Fibroblast of skin of abdomen (primary cell): ENCODE measurements around the gene EEF2K.
"Not testable (repeated sequence)": the region's sequence is repeated elsewhere in the genome, so short reads cannot be mapped to it uniquely, and the experiment has no call there.

Experiments
- DNase-seq: peaks from one replicate; pipeline ENCODE4 v3.0.0-alpha.2; 2013

The EEF2K gene

GRCh38 chr16:22190081-22190775 lies 15.8 kb upstream of the EEF2K start:
- no peak for DNase-seq

DNA sequence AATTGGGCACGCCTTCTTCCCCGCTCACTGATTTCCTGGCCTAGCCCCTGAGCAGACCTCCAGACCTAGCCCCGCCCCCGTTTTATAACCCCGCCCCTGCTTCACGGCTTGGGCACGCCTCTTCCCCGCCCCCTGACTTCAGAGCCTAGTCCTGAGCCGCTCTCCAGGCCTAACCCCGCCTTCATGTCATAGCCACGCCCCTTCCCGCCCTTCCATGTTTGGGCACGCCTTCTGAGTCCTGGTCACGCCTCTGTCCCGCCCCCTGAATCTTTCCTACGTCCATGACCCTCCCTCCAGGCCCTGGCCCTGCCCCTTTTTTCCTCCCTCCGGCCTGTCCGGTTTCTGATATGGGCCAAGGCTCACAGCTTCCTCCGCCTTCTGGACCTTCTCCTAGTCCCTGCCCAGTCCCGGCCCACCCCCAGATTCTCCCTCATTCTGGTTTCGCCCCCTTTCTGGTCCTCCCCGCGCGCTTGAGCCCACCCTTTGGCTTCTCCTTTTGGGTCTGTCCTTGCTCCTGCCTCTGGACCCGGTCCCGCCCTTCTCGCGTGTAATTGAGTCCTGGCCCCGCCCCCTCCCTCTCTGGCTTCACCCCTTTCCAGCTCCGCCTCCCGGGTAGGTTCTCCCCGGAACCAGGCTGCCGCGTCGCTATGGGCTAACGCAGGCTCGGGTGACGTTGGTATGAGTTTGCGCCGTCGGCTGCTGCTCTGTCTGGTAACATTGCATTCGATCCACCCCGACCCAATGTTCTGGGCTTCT lies 15.1 kb upstream of the EEF2K start:
- peak; percentile 99 for DNase-seq

- DNase-seq = no peak
These were observed 14.4 kb upstream of the EEF2K start for GRCh38 chr16:22191532-22192260.

- peak; percentile 90 for DNase-seq
These were observed 13.6 kb upstream of the EEF2K start for GRCh38 chr16:22192261-22193062.

GRCh38 chr16:22193063-22193411 lies 13.0 kb upstream of the EEF2K start:
- no peak for DNase-seq

GRCh38 chr16:22194707-22195444 lies 11.2 kb upstream of the EEF2K start:
- DNase-seq = no peak

DNA sequence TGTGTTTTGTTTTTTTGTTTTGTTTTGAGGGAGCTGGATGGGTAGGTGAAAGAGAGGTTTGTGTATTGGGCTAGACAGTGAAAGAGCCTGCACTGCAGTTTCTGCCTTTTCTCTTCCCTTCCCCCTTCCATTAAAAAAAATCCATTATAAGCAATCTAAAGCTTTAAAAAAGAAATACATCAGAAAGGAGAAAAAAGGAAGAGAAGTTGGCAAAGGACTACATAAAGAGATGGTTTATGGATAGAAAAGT lies 10.7 kb upstream of the EEF2K start:
- DNase-seq = no peak

- DNase-seq = peak; percentile 88
These were observed 10.2 kb upstream of the EEF2K start for GRCh38 chr16:22195695-22196558.

DNA sequence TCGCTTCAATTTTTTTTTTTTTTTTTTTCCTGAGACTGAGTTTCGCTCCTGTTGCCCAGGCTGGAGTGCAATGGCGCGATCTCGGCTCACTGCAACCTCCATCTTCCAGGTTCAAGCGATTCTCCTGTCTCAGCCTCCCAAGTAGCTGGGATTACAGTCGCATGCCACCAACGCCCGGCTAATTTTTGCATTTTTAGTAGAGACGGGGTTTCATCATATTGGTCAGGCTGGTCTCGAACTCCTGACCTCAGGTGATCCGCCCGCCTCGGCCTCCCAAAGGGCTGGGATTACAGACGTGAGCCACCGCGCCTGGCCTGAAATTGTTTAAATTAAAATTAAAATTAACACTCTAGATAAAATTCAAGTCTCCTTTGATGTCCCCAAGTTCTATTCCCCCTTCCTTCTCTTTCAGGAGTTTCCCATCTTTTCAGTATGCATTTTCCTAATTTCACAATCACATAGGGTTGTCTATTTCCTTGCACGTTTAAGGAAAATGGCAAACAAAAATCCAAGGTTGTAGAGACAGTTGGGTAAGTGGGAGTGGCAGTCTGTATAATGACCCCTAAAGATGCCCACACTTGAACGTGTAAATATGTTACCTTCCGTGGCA lies 9.4 kb upstream of the EEF2K start:
- DNase-seq = not testable (repeated sequence)

DNA sequence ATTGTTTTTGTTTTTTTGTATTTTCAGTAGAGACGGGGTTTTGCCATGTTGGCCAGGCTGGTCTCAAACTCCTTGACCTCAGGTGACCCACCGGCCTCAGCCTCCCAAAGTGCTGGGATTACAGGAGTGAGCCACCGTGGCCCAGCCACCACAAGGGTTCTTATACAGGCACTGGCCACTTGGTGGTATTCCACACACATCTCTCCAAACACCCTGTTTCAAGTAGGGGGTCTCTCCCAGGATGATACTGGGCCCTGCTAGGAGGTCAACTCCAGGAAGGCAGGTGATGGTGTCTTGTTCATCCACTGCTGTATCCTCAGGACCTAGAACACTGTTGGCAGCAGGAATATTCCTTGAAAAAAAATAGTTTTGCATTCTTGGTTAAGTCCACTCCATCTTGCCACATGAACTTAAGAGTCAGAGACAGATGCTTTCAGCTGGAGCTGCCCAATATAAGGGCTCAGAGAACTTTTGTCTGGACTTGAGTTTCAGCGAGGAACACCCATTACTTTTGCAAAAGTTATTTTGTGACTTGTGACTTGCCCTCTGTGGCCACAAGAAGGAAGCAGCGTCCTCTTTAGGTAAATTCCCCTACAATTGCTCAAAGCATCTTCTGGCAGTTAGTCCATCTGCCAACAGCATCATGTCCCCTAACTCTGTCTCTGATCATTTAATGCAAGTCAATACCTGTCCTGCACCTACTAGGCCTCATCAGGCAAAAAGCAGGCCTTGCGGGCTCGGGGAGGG lies 7.4 kb upstream of the EEF2K start:
- DNase-seq = no peak

DNA sequence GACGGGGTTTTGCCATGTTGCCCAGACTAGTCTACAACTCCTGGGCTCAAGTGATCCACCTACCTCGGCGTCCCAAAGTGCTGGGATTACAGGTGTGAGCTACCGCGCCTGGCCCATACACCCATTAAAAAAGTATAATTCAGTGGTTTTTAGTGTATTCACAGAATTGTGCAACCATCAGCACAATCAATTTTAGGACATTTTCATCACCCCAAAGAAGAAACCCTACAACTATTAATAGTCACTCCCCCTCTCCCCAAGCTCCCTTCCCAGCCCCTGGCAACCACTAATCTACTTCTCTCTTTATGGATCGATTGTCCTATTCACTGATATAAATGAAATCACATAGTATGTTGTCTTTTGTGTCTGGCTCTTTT lies 3.8 kb upstream of the EEF2K start:
- DNase-seq = no peak

GRCh38 chr16:22203091-22203490 lies 3.0 kb upstream of the EEF2K start:
- DNase-seq = no peak

- no peak for DNase-seq
These were observed 1.9 kb upstream of the EEF2K start for GRCh38 chr16:22204091-22204655.

- DNase-seq = no peak
These were observed 483 bp upstream of the EEF2K start for GRCh38 chr16:22205577-22206012.

DNA sequence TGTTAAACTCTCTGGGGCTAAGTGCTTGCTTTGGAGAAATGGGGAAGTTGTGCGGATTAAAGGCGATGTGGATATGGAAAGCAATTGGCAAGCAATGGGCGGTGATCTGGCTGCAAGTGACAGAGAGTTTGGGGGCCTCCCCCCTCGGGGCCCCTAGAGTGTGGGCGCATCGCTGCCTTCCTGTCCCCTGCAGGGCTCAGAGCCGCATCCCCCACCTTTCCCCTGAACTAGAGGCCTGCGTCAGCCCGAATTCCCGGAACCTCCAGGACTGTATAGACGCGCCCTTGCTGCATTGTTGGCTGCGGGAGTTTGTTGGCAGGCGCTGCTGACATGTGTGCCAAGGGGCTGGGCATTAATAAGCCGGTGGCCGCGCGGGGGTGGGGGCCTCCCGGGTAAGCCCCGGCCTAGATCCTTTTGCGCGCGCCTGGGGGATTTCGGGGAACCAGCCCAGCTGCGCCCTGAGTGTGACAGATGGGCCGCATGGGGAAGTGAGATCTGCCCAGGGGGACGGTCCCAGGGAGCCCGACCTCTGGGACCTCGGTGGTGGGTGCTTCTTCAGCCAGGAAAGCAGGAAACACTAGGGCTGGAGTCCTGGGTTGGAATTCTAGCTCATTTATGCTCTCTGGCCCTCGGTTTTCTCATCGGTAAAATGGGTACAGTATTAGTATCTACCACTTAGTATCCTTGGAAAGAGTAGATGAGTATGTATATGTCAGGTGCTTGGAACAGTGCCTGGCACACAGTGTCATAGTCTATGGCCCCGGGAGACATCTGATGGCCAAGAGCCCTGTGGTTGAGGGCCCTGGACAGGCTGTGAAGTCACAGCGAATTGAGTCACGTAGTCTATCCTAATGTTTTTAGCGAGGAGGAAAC lies 1.0 kb downstream of the EEF2K start:
- peak; percentile 68 for DNase-seq

- no peak for DNase-seq
These were observed 1.8 kb downstream of the EEF2K start for GRCh38 chr16:22207715-22208360.

DNA sequence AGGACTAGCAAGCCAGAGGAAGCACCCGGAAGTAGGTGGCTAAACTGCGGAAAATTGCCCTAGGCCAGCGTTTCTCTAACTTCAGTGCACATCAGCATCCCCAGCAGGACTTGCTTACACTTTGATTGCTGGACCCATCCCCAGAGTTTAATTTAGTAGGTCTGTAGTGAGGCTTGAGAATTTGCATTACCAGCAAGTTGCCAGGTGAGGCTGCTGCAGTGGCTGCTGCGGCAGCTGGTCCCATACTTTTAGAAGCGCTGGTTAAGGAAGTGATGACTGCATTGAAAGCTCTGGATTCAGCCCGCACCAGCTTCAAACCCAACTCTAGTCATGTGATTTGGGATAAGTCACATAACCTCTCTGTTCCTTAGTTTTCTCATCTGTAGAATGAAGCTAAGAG lies 4.2 kb downstream of the EEF2K start:
- no peak for DNase-seq

DNA sequence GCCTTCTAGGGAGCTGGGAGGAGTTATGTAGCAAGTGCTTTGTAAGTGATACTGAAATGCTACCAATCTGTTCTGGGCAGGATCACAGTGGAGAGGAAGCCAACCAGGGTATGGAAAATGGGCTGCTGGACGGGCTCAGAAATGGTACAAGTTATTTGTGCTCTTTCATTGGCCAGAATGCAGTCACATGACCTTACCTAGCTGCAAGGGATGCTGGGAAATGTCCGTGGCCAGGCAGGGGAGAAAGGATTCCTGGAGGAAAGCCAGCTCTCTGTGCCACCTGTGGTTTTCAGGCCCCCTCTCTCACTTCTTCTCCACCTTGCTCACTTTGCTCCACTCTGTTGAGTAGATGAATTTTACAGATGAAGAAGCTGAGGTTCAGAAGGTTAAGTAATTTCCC lies 4.8 kb downstream of the EEF2K start:
- no peak for DNase-seq
